ENCODE data around the gene TIMD4.
"Not testable (repeated sequence)": the region's sequence is repeated elsewhere in the genome, so short reads cannot be mapped to it uniquely, and the experiment has no call there.

Gene TIMD4

GRCh38 chr5:156929366-156929948 is 33.6 kb downstream of the TIMD4 start:
- no peak for DNase-seq
- in situ Hi-C loops (cut with HindIII; ENCODE audit: low pct_ligation_motif_present, low pct_unique_long_range_greater_than_20kb, low sequenced_read_pairs) = no loop called here

GRCh38 chr5:156927545-156927944 is 35.5 kb downstream of the TIMD4 start:
- in situ Hi-C loops (cut with HindIII; ENCODE audit: low pct_ligation_motif_present, low pct_unique_long_range_greater_than_20kb, low sequenced_read_pairs) = no loop called here
- no peak for DNase-seq

GRCh38 chr5:156925767-156926166 is 37.3 kb downstream of the TIMD4 start:
- in situ Hi-C loops (cut with HindIII; ENCODE audit: low pct_ligation_motif_present, low pct_unique_long_range_greater_than_20kb, low sequenced_read_pairs); DNase-seq: not testable (repeated sequence)

- in situ Hi-C loops (cut with HindIII; ENCODE audit: low pct_ligation_motif_present, low pct_unique_long_range_greater_than_20kb, low sequenced_read_pairs) = no loop called here
- DNase-seq = no peak
Measured at GRCh38 chr5:156922207-156922792, 40.7 kb downstream of the TIMD4 start.

- peak; percentile 8 for DNase-seq
- in situ Hi-C loops (cut with HindIII; ENCODE audit: low pct_ligation_motif_present, low pct_unique_long_range_greater_than_20kb, low sequenced_read_pairs) = no loop called here
Measured at GRCh38 chr5:156920861-156921431, 42.1 kb downstream of the TIMD4 start.

- DNase-seq = peak; percentile 93
- in situ Hi-C loops (cut with HindIII; ENCODE audit: low pct_ligation_motif_present, low pct_unique_long_range_greater_than_20kb, low sequenced_read_pairs) = no loop called here
Measured at GRCh38 chr5:156920042-156920860, 42.8 kb downstream of the TIMD4 start.

- DNase-seq = no peak
- in situ Hi-C loops (cut with HindIII; ENCODE audit: low pct_ligation_motif_present, low pct_unique_long_range_greater_than_20kb, low sequenced_read_pairs) = no loop called here
Measured at GRCh38 chr5:156918311-156918845, 44.6 kb downstream of the TIMD4 start.

GRCh38 chr5:156914371-156914737 is 48.7 kb downstream of the TIMD4 start:
- no peak for DNase-seq
- in situ Hi-C loops (cut with HindIII; ENCODE audit: low pct_ligation_motif_present, low pct_unique_long_range_greater_than_20kb, low sequenced_read_pairs) = no loop called here

GRCh38 chr5:156913719-156914370 is 49.2 kb downstream of the TIMD4 start:
- DNase-seq = no peak
- in situ Hi-C loops (cut with HindIII; ENCODE audit: low pct_ligation_motif_present, low pct_unique_long_range_greater_than_20kb, low sequenced_read_pairs) = no loop called here

- in situ Hi-C loops (cut with HindIII; ENCODE audit: low pct_ligation_motif_present, low pct_unique_long_range_greater_than_20kb, low sequenced_read_pairs) = no loop called here
- no peak for DNase-seq
Measured at GRCh38 chr5:156913355-156913718, 49.7 kb downstream of the TIMD4 start.

GRCh38 chr5:156912869-156913268 is 50.2 kb downstream of the TIMD4 start:
- in situ Hi-C loops (cut with HindIII; ENCODE audit: low pct_ligation_motif_present, low pct_unique_long_range_greater_than_20kb, low sequenced_read_pairs) = no loop called here
- no peak for DNase-seq

GRCh38 chr5:156909180-156909579 is 53.8 kb downstream of the TIMD4 start:
- no peak for DNase-seq
- in situ Hi-C loops (cut with HindIII; ENCODE audit: low pct_ligation_motif_present, low pct_unique_long_range_greater_than_20kb, low sequenced_read_pairs) = no loop called here

- in situ Hi-C loops (cut with HindIII; ENCODE audit: low pct_ligation_motif_present, low pct_unique_long_range_greater_than_20kb, low sequenced_read_pairs) = no loop called here
- DNase-seq = no peak
Measured at GRCh38 chr5:156907667-156908066, 55.4 kb downstream of the TIMD4 start.

GRCh38 chr5:156906807-156907206 is 56.2 kb downstream of the TIMD4 start:
- in situ Hi-C loops (cut with HindIII; ENCODE audit: low pct_ligation_motif_present, low pct_unique_long_range_greater_than_20kb, low sequenced_read_pairs) = no loop called here

GRCh38 chr5:156896546-156896945 is 66.5 kb downstream of the TIMD4 start:
- in situ Hi-C loops (cut with HindIII; ENCODE audit: low pct_ligation_motif_present, low pct_unique_long_range_greater_than_20kb, low sequenced_read_pairs) = no loop called here
- DNase-seq = no peak

More at GRCh38 chr5:156906807-156907206, 56.2 kb downstream of the TIMD4 start:
- no peak for DNase-seq

- DNase-seq = no peak
- in situ Hi-C loops (cut with HindIII; ENCODE audit: low pct_ligation_motif_present, low pct_unique_long_range_greater_than_20kb, low sequenced_read_pairs) = no loop called here
Measured at GRCh38 chr5:156893517-156893916, 69.5 kb downstream of the TIMD4 start.

GRCh38 chr5:156892864-156893263 is 70.2 kb downstream of the TIMD4 start:
- no peak for DNase-seq
- in situ Hi-C loops (cut with HindIII; ENCODE audit: low pct_ligation_motif_present, low pct_unique_long_range_greater_than_20kb, low sequenced_read_pairs) = no loop called here

- DNase-seq = no peak
- in situ Hi-C loops (cut with HindIII; ENCODE audit: low pct_ligation_motif_present, low pct_unique_long_range_greater_than_20kb, low sequenced_read_pairs) = no loop called here
Measured at GRCh38 chr5:156892223-156892622, 70.8 kb downstream of the TIMD4 start.

GRCh38 chr5:156888520-156888919 is 74.5 kb downstream of the TIMD4 start:
- in situ Hi-C loops (cut with HindIII; ENCODE audit: low pct_ligation_motif_present, low pct_unique_long_range_greater_than_20kb, low sequenced_read_pairs) = no loop called here
- no peak for DNase-seq

All from ACHN (cell line).